Lung microvascular endothelial cell (primary cell): ENCODE measurements around the gene ANKRD33B. TPM values are rescaled to one million over a fixed set of nuclear protein-coding genes. Genes with fewer than 3 reads are reported as not detected.
A peak's percentile ranks its signal among the peaks of the same experiment; 100 is the strongest.

ENCODE experiments used
- DNase-seq, 2 donors: peaks; one replicate each; pipeline versions ENCODE4 v3.0.0 to v3.0.0-alpha.2; 2010; ENCODE audit warnings: low read depth in 2 of 2
- total RNA-seq: library from RNA; depleted of rRNA; stranded (reverse); fragments of >200 nt; gene quantifications from 2 replicates; pipeline ENCODE4 v1.2.1, GENCODE V29; 2014

The ANKRD33B gene
- total RNA-seq, 1 donor from 2014 or later = 1.4 TPM

DNA sequence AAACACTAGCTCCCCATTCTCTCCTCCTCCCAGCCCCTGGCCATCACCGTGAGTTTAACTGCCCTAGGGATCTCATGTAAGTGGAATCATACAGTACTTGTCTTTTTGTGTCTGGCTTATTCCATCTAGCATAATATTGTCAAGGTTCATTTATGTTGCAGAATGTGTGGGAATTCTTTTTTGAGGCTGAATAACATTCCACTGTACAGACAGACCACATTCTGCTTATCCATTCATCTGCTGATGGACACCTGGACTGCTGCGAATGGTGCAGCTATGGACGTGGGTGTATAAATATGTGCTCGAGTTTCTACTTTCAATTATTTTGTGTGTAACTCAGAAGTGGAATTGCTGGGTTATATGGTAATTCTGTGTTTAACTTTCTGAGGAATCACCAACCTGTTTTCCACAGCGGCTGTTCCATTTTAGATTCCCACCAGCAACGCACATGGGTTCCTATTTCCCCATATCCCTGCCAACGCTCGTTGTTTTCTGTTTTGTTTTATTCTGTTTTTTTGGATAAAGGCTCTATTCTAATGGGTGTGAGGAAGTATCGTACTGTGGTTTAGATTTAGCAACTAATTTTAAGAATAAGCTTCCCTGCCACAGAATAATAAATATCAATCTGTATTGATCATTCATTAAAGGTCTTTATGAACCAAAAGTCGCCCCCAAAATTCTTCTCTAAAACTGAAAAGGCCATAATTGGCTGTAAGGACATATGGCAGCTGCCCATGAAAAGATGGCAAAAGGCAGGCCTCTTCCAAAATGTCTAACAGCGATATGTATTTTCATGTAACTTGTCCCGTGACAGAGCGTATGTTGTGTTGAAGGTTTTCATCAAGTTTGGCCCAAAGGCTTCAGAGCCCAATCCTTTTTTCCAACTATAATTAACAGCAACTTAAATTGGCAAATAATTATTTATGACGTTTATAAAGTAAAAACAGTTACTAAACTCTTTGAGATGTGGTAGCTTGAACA lies 126.9 kb downstream of the ANKRD33B start:
- DNase-seq = no peak

GRCh38 chr5:10691826-10692785 lies 128.2 kb downstream of the ANKRD33B start:
- DNase-seq = no peak

- DNase-seq = peak; percentile 78 to 81
These were observed 131.3 kb downstream of the ANKRD33B start for GRCh38 chr5:10695055-10695649.

DNA sequence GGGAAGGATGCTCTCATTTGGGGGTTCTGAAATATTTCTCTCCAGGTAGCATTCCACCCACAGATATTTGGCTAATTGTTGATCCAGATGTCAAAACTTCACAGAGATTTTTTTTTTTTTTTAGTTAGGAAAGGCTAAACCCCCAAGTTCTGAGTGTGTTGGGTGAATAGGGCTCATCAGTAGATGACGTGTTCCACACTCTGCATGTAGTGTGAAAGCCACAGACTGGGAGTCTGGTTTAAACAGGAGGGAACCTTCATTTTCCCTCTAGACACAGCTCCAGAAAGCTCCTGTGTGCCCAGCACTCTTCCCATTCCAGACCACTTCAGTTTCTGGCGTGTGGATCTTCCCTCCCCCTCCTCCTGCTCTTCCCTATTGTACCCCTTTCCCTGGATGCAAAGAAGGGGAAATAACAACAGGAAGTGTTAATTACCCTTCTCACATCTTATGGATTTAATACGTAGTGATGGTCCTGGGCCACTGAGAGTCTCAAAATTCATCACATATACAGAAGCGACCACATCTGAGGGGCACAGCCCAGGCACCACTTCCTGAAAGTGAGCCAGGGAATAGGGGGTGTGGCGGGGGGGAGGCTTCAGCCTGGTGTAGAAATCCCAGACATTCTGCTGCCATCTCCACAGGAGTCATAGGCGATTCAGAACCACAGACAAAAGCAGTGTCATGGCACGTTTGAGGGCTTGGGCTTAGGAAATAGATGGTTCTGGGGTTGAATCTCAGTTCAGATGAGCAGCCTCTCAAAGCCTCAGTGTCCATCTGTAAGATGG lies 132.1 kb downstream of the ANKRD33B start:
- DNase-seq = peak in 1 of 2 donors; percentile 21

DNA sequence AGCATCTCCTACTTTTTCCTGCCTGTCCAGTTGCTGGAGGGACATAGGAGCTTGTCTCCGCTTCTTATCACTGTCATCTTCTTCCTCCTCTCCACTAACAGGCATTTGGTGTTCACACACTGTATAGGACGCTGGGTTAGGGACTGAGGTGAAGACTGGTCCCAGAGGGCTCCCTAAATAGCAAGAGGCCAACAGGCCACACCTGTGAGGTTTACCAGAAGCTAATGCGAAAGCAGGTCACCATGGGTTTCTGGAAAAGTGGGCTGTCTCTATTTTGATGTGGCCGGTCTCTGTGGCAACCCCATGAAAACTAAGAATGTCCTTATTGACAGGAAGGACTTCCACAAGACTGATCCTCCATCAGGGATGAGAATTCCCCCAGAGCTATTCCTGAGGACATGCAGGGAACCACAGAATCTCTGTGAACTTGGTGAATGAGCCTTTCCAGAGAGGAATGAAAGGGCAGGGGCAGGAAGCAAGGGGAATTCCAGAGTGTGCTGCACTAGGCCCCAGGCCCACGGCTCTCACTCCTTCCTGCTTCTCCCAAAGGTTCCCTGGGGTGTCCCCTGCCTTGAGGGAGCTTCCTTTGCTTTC lies 135.5 kb downstream of the ANKRD33B start:
- DNase-seq = peak in 1 of 2 donors; percentile 31

DNA sequence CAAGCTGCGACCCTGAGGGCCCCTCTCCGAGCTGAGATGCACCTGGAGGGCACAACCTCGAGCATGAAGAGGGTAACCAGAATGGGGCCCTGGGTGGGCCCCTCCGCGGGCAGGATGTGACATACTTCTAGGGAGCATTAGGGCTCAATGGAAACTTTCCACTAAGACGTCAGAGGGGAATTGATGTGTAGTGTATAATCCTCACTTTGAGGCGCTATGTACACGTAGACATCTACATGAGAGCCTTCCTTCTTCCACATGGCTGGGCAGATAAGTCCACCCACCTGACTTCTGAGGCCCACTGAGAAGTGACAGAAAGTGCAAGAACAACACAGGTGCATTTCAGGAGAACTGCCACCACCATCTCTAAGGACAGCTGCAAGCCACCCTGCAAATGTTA lies 136.1 kb downstream of the ANKRD33B start:
- no peak for DNase-seq

GRCh38 chr5:10700516-10700915 lies 136.6 kb downstream of the ANKRD33B start:
- DNase-seq = no peak

DNA sequence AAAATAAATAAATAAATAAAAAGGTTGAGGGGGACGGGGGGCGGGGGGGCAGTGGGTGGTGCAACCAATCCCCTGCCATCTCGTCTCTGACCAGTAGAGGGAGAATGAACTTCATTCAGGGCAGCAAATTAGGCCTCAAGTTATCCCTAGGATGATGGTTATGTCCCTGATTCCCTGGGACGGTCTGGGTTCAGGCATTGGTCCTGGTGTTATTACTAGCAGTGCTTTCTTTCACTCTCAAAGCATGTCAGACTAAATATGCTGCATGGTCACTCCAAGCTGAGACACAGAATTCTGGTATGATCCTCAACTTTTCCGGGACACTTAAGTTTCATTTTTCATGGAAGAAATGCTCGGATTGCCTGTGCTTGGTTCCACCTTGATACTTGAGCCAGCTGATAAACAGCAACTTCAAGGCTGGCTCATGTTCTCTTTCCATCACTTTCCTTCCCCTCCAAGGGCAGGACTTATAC lies 137.7 kb downstream of the ANKRD33B start:
- DNase-seq = peak; percentile 66 to 72

DNA sequence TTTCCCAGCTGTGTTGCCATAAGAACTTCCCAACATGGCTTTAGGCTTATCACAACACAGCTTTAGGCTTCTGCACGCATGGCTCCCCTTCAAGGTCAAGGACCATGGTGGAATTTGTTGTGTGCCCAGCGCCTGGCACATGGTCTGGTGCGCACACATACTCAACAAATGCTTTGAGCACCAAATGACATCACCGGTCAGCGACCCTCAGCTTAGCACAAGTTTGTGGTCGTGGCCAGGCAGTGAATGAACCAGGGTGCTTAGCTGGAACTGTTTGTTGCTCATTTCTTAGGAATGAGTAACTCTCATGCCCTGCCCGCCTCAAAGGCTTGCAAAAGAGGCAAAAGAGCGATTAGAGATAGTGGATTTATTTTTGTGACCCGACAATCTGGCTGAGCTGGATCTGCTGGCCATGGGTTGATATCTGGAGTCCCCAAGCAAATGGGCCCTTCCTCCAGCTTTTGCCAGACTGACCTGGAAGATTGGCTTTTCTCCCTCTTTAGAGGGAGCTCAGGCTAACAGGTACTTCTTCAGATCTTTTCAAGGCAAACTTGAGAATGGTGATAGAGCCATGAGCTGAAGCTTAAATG lies 138.3 kb downstream of the ANKRD33B start:
- peak; percentile 9 to 78 for DNase-seq

DNA sequence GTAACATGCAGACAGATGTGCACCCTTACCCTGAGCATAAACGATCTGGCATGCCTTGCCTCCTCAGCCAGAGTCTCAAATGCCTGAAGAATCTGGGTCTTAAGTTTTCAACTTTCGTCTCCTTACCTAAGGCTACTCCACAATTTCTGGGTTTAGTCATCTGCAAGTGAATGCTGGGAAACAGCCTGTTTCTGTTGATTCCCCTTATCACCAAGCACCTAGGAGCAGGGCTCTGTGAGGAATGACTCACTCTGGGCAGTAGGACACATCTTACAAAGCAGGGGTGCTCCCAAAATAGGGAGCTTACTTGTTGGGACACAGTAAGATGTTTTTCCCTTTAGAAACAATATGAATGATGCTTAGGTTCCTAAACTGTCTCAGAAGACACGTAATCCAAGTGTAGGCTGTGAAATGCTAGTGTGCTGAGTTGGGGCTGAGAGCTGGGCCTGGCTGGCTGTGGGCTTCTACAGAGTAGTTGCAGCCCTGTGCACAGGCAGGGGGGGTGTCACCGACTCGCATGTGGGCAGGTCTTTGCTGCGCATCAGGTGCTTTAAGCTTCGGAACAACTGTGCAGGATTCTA lies 139.1 kb downstream of the ANKRD33B start:
- DNase-seq = peak in 1 of 2 donors; percentile 48

GRCh38 chr5:10703676-10704075 lies 139.8 kb downstream of the ANKRD33B start:
- no peak for DNase-seq

GRCh38 chr5:10704949-10705621 lies 141.2 kb downstream of the ANKRD33B start:
- DNase-seq = peak; percentile 28 to 86

- no peak for DNase-seq
These were observed 141.9 kb downstream of the ANKRD33B start for GRCh38 chr5:10705747-10706146.

GRCh38 chr5:10706326-10706725 lies 142.5 kb downstream of the ANKRD33B start:
- no peak for DNase-seq

Other genes starting within 250 kb of the ANKRD33B start
- 31.8 and 44.0 TPM in 2 replicates for gene MARCHF6, start 210.4 kb upstream of the ANKRD33B start, total RNA-seq
- gene ROPN1L, start 122.2 kb upstream of the ANKRD33B start, total RNA-seq = 1.1 and 1.4 TPM in 2 replicates
- 16.1 and 23.5 TPM in 2 replicates for gene DAP, start 197.2 kb downstream of the ANKRD33B start, total RNA-seq